HL-60 (cell line): ENCODE data around the gene MREG.

ENCODE experiments used
- GABPA ChIP-seq: IDR thresholded peaks from 2 replicates; pipeline ENCODE4 v1.6.1; 2012; ENCODE audit warnings: low read depth
- POLR2AphosphoS5 ChIP-seq: IDR thresholded peaks from 2 replicates; pipeline ENCODE4 v1.6.1; 2012; ENCODE audit warnings: low read depth
- TF ChIP-seq, protein P1 (sequence below): IDR thresholded peaks from one replicate; pipeline ENCODE4 v1.5.1; 2011; ENCODE audit warnings: low read length, control low read depth, inconsistent platforms; ENCODE audit not compliant: insufficient read depth
- TF ChIP-seq, protein P2 (sequence below): IDR thresholded peaks from 2 replicates; pipeline ENCODE4 v1.6.1; 2012; ENCODE audit warnings: low read depth; ENCODE audit not compliant: insufficient replicate concordance

DNA sequence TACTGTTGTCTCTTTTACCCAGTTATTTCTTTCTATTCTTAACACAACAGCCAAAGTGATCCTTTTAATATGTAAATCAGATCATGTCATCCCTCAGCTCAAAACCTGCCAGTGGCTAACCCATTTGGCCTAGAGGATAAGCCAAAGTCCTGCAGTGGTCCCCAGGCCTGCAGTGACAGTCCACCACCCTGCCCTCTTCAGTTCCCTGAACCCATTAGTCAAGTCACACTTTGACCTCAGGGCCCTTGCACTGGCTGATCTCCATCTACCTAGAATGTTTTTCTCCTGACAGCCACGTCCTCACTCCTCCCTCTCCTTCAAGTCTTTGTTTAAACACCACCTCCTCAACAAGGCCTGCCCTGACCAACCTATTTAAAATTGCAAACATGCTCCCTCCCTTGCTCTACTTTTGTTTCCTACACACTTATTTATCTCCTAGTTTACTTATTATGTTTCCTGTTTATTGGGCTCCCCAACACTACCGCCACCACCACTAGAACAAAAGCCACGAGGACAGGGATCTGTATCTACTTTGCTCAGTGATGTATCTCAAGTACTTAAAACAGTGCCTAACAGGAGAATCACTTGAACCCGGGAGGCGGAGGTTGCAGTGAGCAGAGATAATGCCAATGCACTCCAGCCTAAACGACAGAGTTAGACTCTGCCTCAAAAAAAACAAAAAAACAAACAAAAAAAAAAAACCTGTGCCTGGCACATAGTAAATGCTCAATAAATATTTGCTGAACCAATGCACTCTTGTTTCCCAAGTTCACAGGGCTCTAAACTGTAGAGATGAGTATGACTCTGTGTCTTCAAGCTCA lies 9.3 kb downstream of the MREG start:
- TF ChIP-seq, protein P1, sequence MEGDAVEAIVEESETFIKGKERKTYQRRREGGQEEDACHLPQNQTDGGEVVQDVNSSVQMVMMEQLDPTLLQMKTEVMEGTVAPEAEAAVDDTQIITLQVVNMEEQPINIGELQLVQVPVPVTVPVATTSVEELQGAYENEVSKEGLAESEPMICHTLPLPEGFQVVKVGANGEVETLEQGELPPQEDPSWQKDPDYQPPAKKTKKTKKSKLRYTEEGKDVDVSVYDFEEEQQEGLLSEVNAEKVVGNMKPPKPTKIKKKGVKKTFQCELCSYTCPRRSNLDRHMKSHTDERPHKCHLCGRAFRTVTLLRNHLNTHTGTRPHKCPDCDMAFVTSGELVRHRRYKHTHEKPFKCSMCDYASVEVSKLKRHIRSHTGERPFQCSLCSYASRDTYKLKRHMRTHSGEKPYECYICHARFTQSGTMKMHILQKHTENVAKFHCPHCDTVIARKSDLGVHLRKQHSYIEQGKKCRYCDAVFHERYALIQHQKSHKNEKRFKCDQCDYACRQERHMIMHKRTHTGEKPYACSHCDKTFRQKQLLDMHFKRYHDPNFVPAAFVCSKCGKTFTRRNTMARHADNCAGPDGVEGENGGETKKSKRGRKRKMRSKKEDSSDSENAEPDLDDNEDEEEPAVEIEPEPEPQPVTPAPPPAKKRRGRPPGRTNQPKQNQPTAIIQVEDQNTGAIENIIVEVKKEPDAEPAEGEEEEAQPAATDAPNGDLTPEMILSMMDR, result no peak
- TF ChIP-seq POLR2AphosphoS5 (no peak), GABPA (no peak)
- TF ChIP-seq, protein P2, sequence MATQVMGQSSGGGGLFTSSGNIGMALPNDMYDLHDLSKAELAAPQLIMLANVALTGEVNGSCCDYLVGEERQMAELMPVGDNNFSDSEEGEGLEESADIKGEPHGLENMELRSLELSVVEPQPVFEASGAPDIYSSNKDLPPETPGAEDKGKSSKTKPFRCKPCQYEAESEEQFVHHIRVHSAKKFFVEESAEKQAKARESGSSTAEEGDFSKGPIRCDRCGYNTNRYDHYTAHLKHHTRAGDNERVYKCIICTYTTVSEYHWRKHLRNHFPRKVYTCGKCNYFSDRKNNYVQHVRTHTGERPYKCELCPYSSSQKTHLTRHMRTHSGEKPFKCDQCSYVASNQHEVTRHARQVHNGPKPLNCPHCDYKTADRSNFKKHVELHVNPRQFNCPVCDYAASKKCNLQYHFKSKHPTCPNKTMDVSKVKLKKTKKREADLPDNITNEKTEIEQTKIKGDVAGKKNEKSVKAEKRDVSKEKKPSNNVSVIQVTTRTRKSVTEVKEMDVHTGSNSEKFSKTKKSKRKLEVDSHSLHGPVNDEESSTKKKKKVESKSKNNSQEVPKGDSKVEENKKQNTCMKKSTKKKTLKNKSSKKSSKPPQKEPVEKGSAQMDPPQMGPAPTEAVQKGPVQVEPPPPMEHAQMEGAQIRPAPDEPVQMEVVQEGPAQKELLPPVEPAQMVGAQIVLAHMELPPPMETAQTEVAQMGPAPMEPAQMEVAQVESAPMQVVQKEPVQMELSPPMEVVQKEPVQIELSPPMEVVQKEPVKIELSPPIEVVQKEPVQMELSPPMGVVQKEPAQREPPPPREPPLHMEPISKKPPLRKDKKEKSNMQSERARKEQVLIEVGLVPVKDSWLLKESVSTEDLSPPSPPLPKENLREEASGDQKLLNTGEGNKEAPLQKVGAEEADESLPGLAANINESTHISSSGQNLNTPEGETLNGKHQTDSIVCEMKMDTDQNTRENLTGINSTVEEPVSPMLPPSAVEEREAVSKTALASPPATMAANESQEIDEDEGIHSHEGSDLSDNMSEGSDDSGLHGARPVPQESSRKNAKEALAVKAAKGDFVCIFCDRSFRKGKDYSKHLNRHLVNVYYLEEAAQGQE, result no peak
